Measurements from ENCODE around the gene ACTL7B. TPM values are rescaled to one million over a fixed set of nuclear protein-coding genes. Genes with fewer than 3 reads are reported as not detected.

ACTL7B gene, protein sequence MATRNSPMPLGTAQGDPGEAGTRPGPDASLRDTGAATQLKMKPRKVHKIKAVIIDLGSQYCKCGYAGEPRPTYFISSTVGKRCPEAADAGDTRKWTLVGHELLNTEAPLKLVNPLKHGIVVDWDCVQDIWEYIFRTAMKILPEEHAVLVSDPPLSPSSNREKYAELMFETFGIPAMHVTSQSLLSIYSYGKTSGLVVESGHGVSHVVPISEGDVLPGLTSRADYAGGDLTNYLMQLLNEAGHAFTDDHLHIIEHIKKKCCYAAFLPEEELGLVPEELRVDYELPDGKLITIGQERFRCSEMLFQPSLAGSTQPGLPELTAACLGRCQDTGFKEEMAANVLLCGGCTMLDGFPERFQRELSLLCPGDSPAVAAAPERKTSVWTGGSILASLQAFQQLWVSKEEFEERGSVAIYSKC
- not detected in 2 replicates for total RNA-seq

DNA sequence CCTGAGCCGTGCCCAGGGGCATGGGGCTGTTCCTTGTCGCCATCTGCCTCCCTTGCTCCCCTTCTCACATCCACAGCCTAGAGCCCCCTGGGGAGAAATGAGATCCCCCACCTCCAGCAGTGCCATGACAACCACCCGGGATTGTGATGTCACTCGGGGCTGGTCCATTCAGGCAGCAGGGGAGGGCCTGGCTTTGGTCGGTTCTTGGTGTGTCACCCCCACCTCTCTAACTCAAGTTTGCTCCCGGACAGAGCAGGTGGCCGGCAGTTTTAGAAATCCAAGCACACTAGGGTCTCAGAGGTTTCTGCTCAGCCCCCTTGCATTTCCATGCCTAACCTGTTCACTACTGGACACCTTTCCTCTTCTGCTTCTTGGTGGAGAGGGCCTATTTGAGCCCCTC, at the start of gene ACTL7B:
Gene ACTL7B, minus strand, starts transcription at position 99 of the 400 bp plus-strand sequence. Its CDS starts 56 bp downstream, at position 43.

DNA sequence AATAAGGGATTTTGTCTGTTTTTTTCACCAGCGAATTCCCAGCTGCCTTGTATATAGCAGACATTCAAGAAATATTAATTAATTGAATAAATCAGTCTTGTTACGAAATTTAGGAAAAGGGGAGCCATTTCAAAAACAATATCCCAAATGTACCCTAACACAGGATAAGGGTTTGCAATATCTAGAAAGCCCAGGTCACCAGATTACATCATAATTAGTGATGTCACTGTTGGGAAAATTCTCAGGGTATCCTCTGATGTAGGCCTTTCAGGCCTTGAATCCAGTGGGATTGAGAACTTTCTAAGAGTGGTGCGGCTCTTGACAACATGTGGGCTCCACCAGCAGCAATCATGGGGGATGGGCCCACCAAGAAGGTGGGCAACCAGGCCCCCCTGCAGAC, 6.2 kb upstream of the ACTL7B start, which contains the start of gene ACTL7A:
Gene ACTL7A, plus strand, starts transcription at position 270 of the 400 bp plus-strand sequence. Its CDS starts 57 bp downstream, at position 327.

Small RNA genes within 50 kb of the gene (small RNA-seq; reads per million reads assigned to genes)
- gene AL359692.1, result not detected

Other genes starting within 250 kb of the ACTL7B start
- not detected in 2 replicates for gene ACTL7A, start 6.3 kb upstream of the ACTL7B start, total RNA-seq
- gene ELP1, start 78.1 kb upstream of the ACTL7B start, total RNA-seq, result 14.5 and 23.7 TPM in 2 replicates
- gene ABITRAM, start 78.4 kb upstream of the ACTL7B start, total RNA-seq, result 9.2 and 14.1 TPM in 2 replicates
- gene CTNNAL1, start 157.5 kb upstream of the ACTL7B start, total RNA-seq, result 36.9 TPM in 2 replicates